Measurements from ENCODE around the gene TMEM45A. TPM values are rescaled to one million over a fixed set of nuclear protein-coding genes. Genes with fewer than 3 reads are reported as not detected.
"Not testable (repeated sequence)": the region's sequence is repeated elsewhere in the genome, so short reads cannot be mapped to it uniquely, and the experiment has no call there.

TMEM45A gene
- total RNA-seq, 1 donor from 2014 or later: 33.5 TPM

DNA sequence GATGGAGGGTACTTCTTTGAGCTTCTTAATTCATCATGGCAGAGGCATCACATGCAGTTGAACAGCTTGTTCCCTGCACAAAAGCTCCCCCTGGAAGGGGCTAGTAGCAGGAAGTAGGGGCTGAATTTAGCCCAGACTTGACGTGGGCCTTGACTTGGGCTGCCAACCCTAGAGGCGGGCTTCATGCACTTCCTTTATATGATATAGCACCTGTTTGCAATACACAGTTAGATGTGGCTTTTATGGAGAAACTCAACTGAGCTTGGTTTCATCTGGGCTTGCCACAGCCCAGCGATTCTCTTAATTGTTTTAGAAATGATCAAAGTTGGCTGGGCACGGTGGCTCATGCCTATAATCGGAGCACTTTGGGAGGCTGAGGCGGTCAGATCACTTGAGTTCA lies 83.3 kb downstream of the TMEM45A start:
- no peak for DNase-seq (ENCODE audit: low read depth)

DNA sequence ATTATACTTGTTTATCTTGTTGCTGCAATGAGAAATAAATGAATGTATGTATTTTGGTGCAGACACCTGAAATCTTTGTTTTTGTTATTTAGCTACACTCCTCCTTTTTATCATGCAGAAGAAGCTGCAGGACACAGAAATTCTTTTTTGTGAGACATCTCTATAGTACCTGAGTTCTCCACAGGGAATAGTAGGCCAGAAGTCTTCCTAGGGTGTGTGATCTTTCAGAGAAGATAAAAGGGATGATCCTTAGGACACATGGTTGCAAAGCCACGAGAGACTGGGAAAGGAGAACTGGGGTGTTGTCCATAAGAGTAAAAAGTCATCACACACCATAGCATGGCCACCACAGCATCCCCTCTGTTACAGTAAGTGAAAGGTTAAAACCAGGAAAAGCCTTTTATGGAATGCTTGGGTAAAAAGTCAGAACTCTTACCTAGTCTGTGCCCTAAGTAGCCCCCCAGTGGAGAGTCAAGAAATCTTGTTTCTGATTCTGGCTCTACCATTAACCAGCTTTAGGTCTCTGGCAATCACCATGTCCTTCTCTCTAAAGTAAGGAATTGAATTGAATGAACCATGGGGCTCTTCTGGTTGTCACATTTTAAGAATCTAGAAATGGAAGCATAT lies 85.1 kb downstream of the TMEM45A start:
- DNase-seq (ENCODE audit: low read depth): no peak

DNA sequence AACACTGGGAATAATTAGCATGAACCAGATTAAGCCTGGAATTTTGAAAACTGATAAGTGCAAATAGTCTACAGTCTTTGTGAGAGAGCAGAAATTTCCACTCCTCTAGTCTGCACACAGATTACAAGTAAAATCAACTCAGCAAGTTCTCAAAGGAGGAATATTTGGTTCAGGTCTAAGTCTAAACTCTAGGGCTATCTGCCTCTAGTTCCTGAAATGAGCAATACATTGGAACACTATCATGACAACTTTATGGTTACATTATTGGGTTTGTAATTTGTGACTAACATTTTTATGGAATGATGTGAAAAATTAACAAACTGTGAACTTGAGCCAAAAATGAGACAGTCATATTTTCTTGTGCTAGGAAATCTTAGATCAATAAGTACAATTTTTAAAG lies 86.2 kb downstream of the TMEM45A start:
- DNase-seq (ENCODE audit: low read depth): no peak

DNA sequence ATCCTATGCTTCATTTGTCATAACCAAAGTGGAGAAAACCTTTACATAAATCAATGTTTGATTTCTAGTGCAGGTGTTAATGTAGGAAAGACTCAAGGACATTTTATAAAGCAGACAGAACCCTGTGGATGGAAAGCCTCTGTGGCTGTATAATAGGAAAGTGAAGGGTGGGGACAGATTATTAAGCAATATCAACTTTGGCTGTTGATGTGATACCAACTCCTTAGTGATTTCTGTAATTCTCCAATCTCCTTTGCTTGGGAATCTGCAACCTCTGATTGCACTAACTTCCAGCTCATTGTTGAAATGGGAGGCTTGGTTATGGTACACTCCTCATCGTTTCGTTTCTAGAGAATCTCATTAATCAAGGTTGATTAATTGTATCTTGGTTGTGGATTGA lies 87.7 kb downstream of the TMEM45A start:
- DNase-seq (ENCODE audit: low read depth): no peak

DNA sequence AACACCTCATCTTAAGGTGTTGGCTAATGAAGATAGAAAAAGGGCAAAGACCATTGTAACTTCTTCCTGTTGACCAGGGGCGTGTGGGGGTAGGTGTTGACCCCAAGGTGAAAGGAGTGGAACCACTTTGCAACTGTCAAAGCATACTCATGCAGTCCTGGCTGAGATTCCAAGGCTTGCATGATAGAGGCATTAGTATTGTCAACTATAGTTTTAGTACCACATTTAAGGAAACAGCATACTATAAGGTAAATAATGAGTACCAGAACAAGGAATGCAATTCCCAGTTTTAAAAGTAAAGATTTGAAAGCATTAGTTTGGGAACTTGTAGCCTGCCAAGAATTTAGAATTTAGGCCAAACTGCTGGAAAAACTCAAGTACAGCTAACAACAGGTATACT lies 89.2 kb downstream of the TMEM45A start:
- no peak for DNase-seq (ENCODE audit: low read depth)

DNA sequence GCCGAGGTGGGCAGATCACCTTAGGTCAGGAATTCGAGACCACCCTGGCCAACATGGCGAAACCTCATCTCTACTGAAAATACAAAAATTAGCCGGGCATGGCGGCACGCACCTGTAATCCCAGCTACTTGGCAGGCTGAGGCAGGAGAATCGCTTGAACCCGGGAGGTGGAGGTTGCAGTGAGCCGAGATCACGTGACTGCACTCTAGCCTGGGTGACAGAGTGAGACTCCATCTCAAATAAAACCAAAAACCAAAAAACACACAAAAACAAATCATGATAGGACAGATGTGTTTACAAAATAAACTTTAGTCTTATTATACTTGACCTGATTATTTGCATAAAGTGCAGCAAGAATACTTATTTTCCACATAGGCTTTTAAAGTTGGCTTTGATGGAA lies 89.7 kb downstream of the TMEM45A start:
- not testable (repeated sequence) for DNase-seq (ENCODE audit: low read depth)

DNA sequence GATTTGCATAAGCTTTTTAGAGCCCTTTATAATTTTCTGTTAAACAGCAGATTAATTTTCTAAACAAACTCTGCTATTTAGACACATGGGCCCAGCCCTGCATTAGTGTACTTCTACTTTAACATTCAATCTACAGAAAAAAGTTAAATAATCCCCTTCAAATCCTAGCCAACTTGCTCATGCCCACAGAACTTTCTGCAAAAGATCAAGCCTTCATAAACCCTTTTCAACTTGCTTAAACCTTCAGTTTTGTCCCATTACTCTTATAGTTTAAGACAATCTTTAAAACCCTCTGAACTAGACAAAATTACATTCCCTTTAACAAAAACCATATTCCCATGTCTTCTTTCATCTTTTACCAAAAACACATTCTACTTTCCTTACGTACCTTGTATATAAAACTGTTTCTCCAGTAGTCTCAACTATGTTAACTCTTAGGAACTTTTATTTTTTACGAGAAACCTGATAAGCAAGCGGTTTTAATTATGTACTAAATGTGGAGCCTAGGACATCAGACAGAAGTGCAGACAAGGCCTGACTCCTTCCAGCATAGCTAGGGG lies 91.8 kb downstream of the TMEM45A start:
- DNase-seq (ENCODE audit: low read depth): no peak

DNA sequence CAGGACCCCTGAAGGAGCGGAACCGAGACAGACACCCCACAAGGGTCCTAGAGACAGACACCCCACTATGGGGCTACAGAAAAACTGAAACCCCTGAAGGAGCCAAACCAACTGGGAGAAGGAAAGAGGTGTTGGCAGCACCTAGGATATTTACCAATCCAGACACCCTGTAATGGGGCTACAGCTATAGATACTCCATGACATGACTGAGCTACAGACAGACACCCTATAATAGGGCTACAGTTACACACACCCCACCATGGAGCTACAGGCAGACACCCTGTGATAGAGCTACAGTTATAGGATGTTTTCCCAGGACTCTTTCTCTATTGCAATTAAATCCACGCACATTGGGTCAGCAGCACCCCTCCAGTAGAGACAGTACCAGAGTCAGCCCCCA lies 94.4 kb downstream of the TMEM45A start:
- no peak for DNase-seq (ENCODE audit: low read depth)

DNA sequence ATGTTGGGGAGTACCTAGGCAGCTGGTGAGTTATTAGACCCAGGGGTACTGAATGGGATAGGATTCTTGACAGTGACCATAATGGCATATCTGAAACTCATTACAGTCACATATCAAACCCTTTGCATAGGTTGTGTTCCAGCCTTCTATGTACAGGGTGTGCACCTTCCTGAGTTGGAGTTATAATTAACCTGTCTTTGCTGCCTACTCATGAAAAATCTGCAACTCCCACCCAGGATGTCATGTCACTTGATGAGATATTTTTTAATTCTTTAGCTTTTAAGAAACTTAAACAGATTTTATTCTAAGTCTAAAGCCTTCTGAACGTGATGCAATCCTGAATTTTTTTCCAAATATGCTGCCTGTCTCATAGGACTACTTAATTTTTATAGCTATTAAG lies 95.8 kb downstream of the TMEM45A start:
- no peak for DNase-seq (ENCODE audit: low read depth)

DNA sequence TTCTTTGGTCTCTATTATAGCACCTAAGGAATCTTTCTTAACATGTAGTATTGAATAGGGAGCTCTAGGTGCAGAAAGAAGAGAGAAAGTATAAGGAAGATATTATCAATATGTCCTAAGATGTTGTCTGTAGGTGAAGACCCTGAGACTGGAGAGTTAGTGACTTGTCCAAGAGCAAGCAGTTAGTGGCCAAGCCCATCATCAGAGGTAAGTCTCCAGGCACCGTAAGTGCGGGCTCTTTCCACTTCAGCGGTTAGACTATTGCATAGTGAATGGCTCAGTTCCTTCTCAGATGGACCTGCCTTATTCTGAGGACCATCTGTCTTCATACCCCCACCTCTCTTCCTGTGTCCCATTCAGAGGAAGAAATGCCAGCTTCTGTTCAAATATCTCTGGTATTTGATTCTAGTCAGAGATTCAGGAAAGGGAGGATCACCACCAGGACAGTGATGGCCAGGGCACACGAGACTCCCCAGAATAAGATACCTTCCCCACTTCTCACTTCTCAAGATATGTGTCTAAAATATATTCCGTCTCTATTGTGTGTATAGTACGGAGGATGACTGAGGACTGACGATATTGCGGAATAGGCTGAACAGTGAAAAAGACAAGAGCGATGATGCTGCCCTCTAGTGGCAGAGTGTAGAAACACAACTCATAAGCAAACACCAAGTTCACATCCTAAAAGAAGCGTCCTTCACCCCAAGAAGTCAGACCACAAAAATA lies 97.9 kb downstream of the TMEM45A start:
- peak; percentile 73 for DNase-seq (ENCODE audit: low read depth)

DNA sequence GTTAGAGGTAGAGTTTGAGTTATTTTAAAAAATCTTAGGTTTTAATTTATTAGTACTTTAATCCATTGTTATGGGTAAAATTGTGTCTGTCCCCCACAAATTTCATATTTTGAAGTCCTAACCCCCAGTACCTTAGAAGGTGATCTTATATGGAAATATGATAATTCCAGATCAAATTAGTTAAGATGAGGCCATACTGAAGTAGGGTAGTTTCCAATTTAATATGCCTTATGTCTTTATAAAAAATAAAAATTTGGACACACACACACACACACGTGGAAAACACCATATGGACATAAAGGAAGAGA lies 98.4 kb downstream of the TMEM45A start:
- DNase-seq (ENCODE audit: low read depth): no peak

DNA sequence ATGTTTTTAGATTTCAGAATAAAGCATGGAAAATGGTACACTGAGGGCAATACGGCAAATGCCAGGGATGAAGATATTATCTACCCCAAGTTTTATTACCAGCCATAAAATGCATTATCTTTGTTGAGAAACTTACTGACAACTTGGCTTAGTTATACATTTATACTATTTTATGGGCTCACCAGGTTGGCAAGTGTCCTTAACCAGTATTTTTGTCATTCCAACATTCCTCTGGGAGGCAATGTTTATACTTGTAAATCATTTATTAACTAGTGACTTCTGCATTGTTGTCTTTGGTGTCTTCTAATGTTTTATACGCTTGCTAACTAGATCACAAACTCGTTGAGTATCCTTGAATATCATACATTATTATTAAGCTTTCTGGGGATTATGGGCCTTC lies 99.0 kb downstream of the TMEM45A start:
- peak; percentile 83 for DNase-seq (ENCODE audit: low read depth)

DNA sequence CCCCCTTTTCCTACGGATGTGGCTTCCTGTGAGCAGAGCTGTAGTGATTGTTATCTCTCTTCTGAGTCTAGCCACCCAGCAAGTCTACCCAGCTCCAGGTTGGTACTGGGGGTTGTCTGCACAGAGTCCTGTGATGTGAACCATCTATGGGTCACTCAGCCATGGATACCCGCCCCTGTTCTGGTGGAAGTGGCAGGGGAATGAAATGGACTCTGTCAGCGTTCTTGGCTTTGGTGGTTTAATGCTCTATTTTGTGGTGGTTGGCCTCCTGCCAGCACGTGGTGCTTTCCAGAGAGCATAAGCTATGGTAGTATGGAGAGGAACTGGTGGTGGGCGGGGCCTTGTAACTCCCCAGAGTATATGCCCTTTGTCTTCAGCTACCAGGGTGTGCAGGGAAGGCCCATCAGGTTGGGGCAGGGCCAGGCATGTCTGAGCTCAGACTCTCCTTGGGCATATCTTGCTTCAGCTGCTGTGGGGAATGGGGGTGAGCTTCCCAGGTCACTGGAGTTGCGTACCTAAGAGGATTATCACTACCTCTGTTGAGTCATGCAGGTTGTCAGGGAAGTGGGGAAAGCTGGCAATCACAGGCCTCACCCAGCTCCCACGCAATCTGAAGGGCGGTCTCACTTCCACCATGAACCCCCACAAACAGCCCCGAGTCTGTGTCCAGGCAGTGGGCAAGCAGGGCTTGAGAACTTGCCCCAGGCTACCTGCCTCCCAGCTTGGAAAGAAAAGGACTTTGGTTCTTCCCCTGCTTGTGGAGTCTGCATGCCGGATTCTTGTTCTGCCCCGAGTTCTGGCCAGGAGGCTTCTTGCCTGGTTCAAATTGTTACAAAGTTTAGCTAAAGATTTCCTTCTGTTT lies 108.0 kb downstream of the TMEM45A start:
- no peak for DNase-seq (ENCODE audit: low read depth)

DNA sequence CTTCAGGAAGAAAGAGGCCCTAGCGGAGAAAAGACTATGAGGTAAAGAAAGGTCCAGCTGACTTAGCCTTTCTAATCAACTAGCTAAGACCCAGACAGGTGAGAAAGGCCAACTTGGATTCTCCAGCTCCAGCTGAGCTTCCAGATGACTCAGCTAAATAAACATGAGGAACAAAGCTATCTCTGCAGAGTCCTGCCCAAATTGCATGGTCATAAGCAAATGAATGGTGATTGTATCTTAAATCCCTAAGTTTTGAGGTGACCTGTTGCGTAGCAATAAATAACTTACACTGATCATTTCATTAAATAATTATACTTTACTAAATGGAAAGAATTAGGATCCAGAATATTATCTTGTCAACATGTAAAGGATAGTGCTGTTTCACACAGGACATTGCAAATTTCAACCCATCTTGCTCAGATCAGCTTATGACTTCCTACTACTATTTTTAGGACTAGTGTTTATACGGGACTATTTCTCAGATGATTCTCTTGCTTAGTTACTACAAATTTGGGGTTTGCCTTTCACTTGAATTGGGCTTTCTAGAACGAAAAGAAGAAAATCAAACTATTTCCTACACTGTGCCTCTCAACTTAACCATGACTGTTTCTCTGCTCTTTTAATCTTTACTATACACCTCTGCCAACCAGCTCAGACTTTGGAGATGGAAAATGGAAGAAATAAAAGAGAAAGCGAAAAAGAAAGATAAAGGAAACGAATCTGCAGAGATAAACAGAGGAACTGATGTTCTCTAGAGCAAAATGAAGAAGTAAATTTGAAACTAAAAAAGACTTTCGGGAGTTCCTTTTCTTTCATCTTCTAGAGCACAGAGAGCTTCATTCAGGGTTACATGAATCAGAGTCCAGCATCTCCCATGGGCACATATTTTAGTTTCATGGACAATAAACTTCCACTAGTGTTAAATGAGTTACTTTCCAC lies 110.4 kb downstream of the TMEM45A start:
- DNase-seq (ENCODE audit: low read depth): peak; percentile 28

DNA sequence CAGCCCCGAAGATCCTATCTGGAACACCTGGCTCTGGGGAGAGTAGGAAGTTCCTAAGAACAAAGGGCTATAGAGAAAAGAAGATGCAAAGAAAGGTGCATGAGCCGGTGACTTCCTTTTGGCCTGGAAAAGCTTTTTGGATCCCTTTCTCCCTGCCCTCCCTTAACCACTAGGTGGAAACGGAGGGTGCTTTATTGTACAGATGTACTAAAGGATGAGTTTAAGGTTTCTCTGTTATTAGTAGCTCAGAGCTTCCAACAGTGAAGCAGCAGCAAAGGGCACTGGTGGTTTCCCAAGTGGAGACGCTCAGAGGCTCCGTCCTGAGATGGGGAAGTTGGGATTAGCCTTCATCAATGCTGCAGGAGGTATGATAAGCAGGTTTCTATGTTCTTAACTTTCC lies 111.0 kb downstream of the TMEM45A start:
- peak; percentile 40 for DNase-seq (ENCODE audit: low read depth)

DNA sequence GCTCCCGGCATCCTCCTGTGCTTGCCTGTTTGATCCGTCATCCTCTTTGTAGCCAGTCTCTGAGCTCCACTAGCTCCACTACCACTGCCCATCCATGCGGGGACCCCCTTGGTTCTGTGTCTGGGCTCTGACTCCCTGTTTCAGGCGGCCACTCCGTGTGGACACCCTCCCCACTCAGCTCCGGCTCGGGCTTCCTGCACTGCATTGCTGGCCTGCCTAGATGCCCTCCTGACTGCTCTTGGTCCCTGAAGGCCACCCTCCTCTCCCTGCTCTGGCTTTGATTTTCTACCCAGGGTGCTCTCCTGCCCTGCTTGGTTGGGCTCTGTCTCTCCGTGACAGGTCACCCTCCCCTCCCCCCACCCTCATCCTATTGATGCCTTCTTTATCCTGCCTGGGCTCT lies 112.9 kb downstream of the TMEM45A start:
- no peak for DNase-seq (ENCODE audit: low read depth)

DNA sequence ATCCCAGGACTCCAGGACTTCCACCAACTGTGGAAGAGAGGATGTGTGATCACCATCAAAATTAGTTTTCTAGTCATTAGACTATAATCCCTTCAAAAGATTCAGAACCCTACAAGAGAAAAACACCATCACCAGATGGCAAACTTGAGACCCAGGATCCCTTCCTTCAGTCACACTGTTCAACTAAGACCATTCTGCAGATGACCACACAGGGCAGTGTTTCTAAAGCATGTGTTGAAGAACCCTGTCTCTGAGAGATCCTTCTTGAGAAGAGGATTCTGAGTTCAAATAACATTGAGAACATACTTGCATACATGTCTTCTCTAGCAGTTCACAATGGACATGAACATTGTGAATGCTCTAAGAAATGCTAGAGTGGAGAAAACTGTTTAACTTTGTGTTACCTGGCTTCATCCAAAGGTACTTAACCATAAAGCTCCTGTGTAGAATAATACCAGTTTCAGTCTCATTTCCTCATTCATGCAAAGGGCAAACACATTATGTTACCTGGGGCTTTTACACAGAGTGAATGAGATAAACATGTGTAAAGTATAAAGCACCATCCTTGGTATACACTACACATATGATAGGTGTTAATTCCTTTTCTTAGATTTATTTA lies 114.6 kb downstream of the TMEM45A start:
- DNase-seq (ENCODE audit: low read depth): no peak

DNA sequence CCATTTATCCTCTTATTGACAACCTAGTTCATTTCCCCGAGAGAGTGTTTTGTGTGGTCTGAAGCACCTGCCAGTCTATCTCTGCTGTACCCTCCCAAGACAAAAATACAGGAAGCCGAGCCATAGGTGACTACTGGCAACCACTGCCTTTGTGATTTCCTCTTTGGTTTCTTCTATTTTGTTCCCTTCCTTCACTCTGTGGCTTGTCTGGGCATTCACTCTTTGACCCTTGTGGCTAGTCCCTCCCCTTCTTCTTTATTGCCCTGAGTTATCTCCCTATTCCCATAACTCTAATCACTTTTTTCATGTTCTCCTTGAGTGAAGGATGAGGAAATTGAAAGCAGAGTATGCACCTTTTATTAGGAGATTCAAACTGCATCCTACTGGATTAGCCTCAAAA lies 116.9 kb downstream of the TMEM45A start, which contains the start of gene ADGRG7:
Gene ADGRG7 (plus strand): TSS at position 297 of the 400 bp plus-strand sequence. CDS start 256 bp downstream, outside the sequence.
- no peak for DNase-seq (ENCODE audit: low read depth)

DNA sequence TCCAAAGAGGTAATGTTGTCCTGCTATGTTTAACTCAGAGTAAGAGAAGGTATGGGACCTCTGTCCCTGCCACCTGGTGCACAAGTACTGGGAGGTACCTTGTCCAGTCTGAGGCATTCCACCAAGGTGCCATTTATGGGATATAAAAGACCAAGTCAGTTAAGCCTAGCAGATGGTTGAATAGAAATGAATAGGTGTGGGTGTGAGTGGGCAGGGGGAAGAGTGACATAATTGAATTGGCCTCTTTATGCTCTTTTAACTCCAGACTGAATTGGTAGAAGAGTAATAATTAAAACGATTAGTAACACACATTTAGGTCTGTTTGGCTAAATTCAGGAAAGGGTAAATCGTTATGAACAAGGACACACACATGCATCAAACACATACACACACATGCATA lies 117.5 kb downstream of the TMEM45A start:
- no peak for DNase-seq (ENCODE audit: low read depth)

DNA sequence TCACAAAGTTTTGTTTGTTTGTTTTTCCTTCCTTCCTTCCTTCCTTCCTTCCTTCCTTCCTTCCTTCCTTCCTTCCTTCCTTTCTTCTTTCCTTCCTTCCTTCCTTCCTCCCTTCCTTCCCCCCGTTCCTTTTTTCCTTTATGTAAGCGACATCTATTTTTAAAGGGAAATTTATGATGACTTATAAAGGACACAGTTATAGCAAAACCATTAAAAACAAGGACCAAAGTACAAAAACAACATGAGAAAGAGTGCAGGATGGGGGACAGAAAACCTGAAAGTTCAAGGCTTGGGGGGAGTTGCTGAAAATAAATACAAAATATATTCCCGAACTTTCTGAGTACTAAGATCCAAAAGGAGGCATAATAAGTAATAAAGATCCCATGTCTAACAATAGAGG lies 118.8 kb downstream of the TMEM45A start:
- DNase-seq (ENCODE audit: low read depth): no peak
